Tongue (tissue), 2 donors: ENCODE measurements around the gene PELI3. TPM values are rescaled to one million over a fixed set of nuclear protein-coding genes. Genes with fewer than 3 reads are reported as not detected.
"Not testable (repeated sequence)": the region's sequence is repeated elsewhere in the genome, so short reads cannot be mapped to it uniquely, and the experiment has no call there.

ENCODE experiments used
- DNase-seq: peaks from one replicate; pipeline ENCODE4 v3.0.0-alpha.2; 2015
- total RNA-seq: library from RNA; depleted of rRNA; stranded (reverse); fragments of >200 nt; gene quantifications from one replicate; pipeline ENCODE4 v1.2.3, GENCODE V29; 2014

Gene PELI3, protein sequence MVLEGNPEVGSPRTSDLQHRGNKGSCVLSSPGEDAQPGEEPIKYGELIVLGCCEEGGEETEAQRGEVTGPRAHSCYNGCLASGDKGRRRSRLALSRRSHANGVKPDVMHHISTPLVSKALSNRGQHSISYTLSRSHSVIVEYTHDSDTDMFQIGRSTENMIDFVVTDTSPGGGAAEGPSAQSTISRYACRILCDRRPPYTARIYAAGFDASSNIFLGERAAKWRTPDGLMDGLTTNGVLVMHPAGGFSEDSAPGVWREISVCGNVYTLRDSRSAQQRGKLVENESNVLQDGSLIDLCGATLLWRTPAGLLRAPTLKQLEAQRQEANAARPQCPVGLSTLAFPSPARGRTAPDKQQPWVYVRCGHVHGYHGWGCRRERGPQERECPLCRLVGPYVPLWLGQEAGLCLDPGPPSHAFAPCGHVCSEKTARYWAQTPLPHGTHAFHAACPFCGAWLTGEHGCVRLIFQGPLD
- 5.9 TPM for total RNA-seq

DNA sequence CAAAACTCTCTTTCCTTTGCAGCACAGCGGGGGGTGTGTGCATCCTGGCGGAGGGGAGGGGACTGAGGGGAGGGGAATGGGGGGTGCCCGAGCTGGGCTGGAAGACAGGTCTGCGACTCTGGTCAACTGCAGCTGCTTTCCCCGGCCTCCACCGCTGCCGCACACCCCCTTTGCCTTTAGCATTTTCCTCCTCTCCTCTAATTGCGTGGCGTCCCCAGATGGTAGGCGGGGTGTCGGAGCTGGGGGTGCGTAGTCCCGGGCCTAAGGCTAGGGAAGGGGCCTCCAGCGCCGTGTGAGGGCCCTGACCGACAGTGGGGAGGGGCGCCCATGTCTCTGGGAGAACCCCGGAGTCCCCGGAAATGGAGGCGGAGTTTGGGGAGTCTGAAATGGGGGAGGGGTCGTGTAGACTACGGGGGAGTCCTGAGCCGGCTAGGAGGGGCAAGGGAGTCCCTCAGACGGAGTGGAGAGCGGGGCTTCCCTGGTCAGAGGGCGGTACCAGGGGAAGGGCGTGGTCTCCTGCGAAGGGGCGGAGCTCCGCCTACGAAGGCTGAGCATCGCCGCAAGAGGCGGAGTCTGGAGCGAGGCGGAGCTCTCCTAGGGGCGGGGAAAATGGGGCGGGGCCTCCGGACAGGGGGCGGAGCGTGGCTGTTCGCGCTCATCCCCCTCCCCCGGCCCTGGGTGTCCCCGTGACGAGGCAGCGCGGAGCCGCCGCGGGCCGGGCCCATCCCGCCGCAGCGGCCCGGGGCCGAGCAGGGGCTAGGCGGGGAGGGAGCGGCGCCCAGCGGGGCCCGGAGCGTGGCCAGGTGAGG is at the start of gene PELI3:
PELI3 (plus strand) TSS at position 681 of the 809 bp plus-strand sequence. CDS start 1,224 bp downstream, outside the sequence.
- DNase-seq: peak; percentile 97

DNA sequence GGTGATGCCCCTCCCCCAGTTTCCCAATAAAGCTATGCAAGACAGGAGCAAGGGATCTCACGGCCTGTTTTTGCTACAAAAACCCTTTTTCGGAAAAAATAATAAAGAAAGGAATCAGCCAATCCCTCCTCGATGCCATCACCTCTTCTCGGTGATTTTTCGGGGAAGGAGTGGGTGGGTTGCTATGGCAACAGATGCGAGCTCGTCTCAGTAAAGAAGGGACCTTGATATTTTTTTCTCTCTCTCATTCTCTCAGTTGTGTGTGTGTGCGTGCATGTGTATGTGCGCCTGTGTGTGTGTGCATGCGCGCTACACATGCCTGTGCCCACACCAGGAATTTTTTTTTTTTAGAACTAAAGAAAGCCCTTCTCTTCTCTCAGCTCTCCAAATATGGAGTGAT is 49.7 kb upstream of the PELI3 start:
- no peak for DNase-seq

DNA sequence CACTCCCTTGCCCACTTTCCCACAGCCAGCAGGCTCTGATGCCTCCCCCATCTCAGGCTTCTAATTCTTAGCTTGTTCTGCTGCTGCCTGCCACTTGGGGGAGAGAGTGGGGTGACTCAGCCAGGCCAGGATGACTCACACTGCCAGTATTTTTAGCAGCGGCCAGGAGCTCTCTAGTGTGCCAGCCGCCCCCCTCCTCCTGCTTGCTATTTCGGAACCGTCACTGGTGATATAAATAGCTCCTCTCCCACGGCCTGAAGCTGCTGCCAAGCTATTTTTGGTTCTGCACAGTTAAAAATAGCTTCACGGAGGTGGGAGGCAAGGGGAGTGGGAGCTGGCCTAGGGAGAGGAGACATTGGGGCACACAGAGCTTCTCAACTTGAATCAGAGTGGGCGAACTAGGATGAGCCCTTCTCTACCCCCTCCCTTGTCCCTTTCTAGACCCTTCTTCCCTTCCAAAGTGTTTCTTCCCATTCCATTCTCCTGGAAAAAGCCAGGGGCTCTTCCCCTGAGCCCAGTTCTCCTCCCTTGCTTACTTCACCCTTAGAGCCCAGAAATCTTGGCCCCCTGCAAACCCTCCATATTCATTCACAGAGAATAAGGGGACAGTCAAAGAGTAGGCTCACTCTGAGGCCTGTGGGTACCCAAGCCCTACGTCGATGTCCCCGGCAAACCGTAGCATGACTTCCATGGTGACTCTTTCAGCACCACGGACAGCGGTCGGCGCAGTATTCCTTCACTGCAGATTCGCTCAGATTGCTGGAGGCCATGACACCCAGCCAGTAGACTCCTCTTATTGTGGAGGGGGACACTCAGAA is 48.3 kb upstream of the PELI3 start:
- DNase-seq: peak; percentile 88

DNA sequence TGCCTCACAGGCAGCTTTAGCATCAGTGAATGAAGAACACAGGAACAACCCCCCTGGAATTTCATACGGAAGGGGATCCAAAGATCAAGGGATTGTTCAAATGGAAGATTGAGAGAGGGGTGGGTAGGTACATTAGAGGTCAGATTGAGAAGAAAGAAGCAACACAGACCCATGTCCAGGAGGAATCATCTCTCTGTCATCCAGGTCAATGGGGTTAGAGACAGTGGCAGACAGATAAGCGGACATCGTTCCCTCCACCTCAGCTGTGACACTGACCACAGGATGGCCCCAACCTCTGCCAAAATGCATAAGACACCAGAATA is 47.8 kb upstream of the PELI3 start:
- no peak for DNase-seq

DNA sequence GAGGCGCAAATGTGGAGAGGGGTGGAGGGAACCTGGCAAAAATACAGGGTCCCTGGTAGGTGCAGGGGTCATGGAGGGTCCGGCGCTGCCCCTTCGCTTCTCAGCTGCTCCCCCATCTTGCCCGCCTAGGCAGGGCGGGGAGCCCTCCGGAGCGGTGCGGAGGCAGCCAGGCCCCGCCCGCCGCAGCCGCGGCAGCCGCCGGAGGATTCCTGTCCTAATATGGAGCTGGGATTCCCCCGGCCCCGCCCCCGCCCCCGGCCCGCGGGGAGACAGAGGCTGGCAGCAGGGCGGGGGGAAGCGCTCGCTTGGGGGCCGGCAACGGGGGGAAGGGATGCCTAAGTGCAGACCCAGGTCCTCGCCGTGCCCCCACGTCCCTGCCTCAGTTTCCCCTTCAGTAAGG is 46.9 kb upstream of the PELI3 start:
- DNase-seq: no peak

DNA sequence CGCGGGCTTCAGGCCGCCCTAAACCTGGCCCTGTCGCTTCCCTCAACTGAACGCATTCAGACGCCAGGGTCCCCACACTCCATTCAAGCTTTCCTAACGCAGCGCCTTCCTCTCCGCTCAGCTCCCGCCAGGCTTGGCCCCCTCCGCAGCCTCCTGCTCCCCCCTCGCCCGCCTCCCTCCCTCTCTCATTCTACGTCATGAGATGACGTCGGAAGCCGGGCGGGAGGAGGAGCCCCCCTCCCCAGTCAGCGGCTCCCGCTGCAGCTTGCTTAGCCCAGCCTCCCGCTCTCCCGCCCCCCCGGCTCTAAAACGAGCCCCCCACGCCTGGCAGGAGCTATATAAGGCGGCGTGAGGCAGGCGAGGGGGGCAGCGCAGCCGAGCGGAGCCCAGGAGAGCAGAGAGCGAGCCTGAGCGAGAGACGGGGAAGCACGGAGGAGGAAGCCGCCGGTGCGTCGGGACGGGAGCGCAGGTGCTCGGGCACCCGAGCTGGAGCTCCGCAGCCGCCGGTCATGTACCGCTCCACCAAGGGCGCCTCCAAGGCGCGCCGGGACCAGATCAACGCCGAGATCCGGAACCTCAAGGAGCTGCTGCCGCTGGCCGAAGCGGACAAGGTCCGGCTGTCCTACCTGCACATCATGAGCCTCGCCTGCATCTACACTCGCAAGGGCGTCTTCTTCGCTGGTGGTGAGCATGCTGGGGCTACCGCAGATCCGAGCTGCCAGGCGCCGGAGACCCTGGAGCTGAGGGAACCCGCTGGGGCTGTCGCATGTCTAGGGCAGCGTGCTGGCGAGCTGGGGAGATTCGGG is 45.8 kb upstream of the PELI3 start, which contains the start of gene NPAS4:
NPAS4 (plus strand) TSS at position 365 of the 806 bp plus-strand sequence; CDS start at position 510, 145 bp downstream.
- DNase-seq: no peak

DNA sequence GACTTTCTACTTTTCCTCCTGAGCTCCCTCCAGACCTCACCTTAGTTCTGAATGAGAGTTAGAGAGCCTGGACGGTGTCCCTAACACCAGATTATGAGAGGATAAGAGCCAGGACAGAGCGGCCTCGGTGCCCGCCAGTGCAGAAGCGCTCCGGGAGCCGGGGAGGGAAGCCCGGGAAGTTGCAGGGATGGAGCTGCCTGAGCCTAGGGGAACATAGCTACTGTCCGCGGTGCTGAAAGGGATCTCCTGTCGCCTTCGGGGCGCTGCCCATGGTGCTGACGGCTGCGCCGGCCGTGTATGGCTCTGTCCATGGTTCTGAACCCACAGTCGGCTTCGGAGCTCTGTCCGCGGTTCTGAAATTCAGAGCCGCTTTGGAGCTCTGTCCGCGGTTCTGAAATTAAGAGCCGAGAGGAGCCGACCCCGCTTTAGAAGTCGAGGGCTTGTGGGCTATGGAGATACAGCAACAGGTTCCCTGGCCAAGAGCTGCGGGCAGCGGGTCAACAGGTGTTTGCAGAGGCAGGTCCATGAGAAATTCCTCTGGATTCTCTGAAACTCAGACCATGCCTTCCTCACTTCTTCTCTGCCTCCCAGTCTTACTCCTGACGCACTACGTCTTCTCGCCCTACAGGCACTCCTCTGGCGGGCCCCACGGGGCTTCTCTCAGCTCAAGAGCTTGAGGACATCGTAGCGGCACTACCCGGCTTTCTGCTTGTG is 45.1 kb upstream of the PELI3 start:
- peak; percentile 97 for DNase-seq

DNA sequence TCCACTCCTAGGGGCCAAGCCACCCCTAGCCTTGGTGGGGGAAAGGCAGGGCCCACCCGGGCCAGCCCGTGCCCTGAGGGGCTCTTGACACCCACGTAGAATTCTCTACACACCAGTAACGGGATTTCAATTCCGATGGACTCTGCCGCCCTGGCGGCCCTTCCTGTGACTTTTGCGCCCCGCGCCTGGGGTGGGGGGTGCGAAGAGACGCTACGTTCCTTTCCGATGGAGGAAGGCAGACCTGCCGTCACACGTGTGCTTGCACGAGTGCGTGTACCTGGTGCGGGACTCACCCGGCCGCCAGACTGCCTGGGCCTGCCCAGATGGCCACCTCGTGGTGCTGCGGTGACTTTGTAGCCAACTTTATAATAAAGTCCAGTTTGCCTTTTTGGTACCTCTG is 40.4 kb upstream of the PELI3 start:
- no peak for DNase-seq

DNA sequence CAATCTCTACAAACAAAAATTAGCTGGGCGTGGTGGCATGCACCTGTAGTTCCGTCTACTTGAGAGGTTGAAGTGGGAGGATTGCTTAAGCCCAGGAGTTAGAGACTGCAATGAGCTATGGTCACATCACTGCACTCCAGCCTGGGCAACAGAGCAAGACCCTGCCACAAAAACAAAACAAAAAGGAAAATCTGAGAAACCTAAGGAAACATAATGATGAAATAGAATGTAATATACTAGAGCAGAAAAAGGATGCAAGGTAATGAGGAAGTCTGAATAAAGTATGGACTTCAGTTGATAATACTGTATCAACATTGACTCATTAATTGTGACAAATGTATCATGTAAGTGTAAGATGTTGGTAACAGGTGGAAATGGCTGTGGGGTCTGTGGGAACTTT is 37.8 kb upstream of the PELI3 start:
- no peak for DNase-seq

DNA sequence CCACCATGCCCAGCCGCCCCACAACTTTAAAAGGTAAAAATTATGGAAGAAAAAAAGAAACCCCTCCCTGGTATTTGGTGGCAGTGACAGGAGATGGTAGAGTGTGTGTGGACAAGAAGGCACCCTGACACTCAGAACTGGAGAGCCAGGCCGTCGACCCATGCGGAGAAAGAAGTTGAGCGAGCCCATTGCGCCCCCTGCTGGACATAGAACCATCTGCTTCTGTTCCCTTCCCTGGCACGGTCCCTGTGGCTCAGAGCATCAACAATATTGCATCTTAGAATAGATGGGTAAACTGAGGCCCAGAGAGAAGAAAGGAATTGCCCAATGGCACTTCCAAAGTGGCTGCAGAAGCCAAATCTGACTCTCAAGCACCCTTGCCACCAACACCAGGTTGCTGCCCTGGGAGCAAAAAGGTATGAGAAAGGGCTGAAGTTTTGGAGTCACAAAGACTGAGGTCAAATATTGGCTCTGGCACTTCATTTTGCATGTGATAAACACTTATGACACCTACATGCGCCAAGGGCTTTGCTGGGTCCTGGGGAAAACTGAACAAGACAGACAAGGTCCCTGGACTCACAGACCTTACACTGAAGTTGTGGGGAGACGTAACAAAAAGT is 36.6 kb upstream of the PELI3 start:
- DNase-seq: peak; percentile 79

DNA sequence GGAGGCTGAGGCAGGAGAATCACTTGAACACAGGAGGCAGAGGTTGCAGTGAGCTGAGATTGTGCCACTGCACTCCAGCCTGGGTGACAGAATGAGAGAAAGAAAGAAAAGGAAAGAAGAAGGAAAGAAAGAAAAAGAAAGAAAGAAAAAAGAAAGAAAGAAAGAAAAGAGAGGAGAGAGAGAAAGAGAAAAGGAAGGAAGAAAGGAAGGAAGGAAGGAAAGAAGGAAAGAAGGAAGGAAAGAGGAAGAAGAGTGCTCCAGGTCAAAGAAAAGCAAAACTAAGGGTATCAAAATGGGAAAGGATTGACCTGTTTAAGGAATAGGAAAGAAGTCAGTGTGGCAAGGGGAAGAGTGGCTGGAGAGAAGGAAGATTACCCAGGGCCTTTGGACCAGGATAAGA is 35.4 kb upstream of the PELI3 start:
- not testable (repeated sequence) for DNase-seq

DNA sequence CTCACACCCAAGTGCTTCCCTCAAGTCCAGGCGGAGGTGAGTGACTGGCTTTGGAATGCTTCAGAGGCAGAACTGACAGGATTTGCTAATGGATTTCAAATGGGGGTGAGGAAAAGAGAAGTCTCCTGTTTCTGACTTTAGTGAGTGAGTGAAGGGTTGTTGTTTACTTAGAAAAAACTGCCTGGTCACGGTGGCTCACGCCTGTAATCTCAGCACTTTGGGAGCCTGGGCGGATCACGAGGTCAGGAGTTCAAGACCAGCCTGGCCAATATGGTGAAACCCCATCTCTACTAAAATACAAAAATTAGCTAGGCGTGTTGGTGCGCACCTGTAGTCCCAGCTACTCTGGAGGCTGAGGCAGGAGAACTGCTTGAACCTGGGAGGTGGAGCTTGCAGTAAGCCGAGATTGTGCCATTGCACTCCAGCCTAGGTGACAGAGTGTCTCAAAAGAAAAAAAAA is 34.8 kb upstream of the PELI3 start:
- DNase-seq: not testable (repeated sequence)

DNA sequence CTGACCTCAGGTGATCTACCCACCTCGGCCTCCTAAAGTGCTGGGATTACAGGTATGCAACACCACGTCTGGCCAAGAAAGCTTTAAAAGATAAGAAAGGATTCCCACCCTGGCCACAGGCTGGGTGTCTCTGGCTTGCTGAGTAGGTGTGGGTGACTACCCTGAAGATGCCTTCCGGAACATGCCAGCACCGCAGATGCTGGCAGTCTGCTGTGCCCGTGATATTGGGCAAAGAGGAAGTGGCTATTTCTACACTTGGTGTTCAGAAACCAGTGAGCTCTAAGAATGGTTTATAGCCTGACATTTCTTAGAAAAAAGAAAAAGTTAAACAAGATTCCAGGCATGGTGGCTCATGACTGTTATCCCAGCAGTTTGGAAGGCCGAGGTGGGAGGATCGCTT is 34.1 kb upstream of the PELI3 start:
- no peak for DNase-seq

DNA sequence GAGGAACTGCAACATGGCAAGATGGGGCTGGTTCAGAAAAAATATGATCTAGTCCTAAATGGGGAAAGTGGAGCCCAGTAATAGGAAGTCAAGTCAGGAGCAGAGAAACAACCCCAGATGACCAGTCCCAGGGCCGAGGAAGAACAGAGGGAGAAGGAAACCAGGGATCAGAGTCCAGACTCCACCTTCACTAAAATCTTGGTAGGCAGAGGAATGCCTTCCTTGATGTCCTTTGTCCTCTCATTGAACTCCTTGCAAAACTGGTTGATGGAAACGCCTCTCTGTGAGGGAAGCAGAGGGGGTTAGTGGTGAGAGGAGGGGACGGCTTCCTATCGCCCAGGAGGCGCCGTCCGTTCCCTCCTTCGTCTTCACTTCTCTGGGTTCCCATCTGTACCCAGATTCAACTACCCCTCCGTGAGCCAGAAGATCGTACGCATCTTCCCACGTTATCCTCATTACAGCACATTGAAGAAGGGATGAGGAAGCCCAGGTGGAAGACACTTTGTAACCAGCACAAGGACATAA is 28.7 kb upstream of the PELI3 start:
- DNase-seq: no peak

DNA sequence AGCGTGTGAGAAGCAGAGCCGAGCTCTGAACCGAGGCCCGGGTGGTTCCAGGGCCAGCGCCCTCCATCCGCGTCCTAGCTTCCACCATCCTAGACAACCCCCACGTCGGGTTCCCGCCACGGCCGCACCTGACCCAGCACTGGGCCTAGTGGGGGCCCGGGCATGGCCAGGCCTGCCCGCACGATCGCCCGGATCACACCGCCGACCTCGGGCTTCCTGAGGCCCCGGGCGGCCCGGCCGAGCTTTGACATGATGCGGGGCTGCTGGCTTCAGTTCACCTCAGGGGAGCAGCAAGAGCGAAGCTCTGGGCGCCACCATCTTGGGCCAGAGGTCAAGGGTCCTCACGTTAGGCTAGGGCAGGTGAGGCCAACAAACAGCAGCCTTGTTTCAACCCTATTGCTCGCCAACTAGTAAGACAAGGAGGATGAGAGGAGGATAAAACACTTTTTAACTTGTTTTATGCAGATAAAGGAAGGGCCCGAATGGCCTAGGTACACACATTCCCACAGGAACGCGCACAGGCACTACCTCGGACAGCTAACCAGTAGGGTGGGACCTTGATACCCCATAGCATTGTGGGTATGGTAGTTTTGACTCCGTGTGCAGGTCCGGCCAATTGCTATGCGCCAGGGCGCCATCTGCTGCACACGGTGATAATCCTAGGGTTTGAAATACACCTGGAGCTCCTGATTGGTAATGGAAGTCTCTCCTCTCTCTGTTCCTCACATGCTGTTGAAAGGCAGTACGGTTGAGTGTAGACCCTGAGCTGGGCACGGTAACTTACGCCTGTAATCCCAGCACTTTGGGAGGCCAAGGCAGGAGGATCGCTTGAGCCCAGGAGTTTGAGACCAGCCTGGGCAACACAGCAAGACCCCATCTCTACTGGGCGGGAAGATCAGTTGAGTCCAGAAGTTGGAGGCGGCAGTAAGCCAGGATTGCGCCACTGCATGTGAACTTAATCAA is 27.9 kb upstream of the PELI3 start, which contains the start of gene MRPL11:
MRPL11 (minus strand) TSS at position 345 of the 963 bp plus-strand sequence; CDS start at position 251, 94 bp downstream.
- peak; percentile 97 for DNase-seq

DNA sequence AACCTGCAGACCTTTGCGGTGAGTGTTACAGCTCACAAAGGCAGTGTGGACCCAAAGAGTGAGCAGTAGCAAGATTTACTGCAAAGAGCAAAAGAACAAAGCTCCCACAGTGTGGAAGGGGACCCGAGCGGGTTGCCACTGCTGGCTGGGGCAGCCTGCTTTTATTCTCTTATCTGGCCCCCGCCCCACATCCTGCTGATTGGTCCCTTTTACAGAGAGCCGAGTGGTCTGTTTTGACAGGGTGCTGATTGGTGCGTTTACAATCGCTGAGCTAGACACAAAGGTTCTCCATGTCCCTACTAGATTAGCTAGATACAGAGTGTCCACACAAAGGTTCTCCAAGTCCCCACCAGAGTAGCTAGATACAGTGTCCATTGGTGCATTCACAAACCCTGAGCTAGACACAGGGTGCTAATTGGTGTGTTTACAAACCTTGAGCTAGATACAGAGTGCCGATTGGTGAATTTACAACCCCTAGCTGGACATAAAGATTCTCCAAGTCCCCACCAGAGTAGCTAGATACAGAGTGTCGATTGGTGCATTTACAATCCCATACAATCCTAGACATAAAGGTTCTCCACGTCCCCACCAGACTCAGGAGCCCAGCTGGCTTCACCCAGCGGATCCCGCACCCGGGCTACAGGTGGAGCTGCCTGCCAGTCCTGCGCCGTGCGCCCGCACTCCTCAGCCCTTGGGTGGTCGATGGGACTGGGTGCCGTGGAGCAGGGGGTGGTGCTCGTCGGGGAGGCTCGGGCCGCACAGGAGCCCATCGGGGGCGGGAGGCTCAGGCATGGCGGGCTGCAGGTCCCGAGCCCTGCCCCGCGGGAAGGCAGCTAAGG is 26.4 kb upstream of the PELI3 start:
- not testable (repeated sequence) for DNase-seq

DNA sequence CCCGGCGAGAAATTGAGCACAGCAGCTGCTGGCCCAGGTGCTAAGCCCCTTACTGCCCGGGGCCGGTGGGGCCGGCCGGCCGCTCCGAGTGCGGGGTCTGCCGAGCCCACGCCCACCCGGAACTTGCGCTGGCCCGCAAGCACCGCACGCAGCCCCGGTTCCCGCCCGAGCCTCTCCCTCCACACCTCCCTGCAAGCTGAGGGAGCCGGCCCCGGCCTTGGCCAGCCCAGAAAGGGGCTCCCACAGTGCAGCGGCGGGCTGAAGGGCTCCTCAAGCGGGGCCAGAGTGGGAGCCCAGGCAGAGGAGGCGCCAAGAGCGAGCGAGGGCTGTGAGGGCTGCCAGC is 25.8 kb upstream of the PELI3 start:
- DNase-seq: not testable (repeated sequence)

DNA sequence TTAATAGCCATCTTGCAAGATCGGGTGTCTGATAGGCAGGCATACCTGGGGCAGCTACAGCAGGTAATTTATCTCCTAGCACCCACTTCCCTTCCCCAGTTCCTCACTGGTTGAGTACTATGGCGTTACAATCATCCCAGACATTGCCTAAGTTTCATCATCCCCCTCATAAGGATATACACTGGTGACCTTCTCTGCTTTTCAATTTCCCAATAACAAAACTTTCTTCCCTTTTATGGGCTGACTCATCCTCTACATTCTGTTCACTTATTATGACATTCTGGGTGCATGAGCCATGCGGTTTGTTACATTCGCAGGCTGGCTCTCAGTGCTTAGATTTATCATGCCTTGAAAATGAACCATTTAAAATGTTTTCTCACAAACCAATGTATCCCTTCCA is 23.1 kb upstream of the PELI3 start:
- no peak for DNase-seq
